Upper lobe of right lung (tissue), 1 donor: ENCODE results near the gene TANGO6. TPM values are rescaled to one million over a fixed set of nuclear protein-coding genes. Genes with fewer than 3 reads are reported as not detected.
A peak's percentile ranks its signal among the peaks of the same experiment; 100 is the strongest.

Source experiments
- ATAC-seq: fragments of 200-7000 bp; cut with Tn5 transposase; one replicate; pipeline ENCODE4 v1.9.1; 2020; ENCODE audit warnings: mild to moderate bottlenecking, moderate library complexity
- DNase-seq: peaks from one replicate; pipeline ENCODE4 v3.0.0-alpha.2; 2020
- H3K27ac ChIP-seq: fragments of 200-600 bp; one replicate; pipeline ENCODE4 v1.8.0; 2022
- H3K27me3 ChIP-seq: fragments of 200-600 bp; one replicate; pipeline ENCODE4 v1.8.0; 2022; ENCODE audit warnings: mild to moderate bottlenecking
- H3K36me3 ChIP-seq: fragments of 200-600 bp; one replicate; pipeline ENCODE4 v1.8.0; 2022
- H3K4me1 ChIP-seq: fragments of 200-600 bp; one replicate; pipeline ENCODE4 v1.8.0; 2022
- H3K4me3 ChIP-seq: fragments of 200-600 bp; one replicate; pipeline ENCODE4 v1.8.0; 2022; ENCODE audit warnings: mild to moderate bottlenecking
- H3K9me3 ChIP-seq: fragments of 200-600 bp; one replicate; pipeline ENCODE4 v1.8.0; 2022
- CTCF ChIP-seq: fragments of 200-600 bp; IDR thresholded peaks from one replicate; pipeline ENCODE4 v1.8.0; 2022; ENCODE audit warnings: antibody characterized with exemption
- intact Hi-C: fragments of 100-400 bp; cut with DNase I; formaldehyde crosslinking; loops from one replicate; pipeline ENCODE4 v1.11.0; 2022
- total RNA-seq: library from RNA; stranded (reverse); fragmentation: NEBNext Ultra II Directional; extraction: Animal tissue kit (Norgen Biotek cat#: 25700); gene quantifications from one replicate; pipeline ENCODE4 v1.2.1, GENCODE V29; 2021
- donor health status: DM: no; HTN: yes; CAD: no; lungs with severe emphysema.

Gene TANGO6
- total RNA-seq, 1 donor from 2014 or later = 19.1 TPM

- Histone ChIP-seq H3K4me3 (peak overlapping the region; percentile 51), H3K27me3 (peaks cover 11% of the 10 kb centered on the region)
- intact Hi-C loops = no loop called here
Measured at GRCh38 chr16:69108064-69108904, 265.0 kb downstream of the TANGO6 start.

GRCh38 chr16:69108905-69109252 is 265.5 kb downstream of the TANGO6 start:
- H3K9me3 ChIP-seq = no peaks in the 10 kb centered on the region
- H3K36me3 ChIP-seq = peaks cover 29% of the 10 kb centered on the region
- ATAC-seq (no peak), DNase-seq (peak; percentile 45)
- H3K4me1 ChIP-seq = peaks cover 33% of the 10 kb centered on the region
- intact Hi-C loops = no loop called here
- H3K27me3 ChIP-seq = peaks cover 11% of the 10 kb centered on the region
- H3K27ac ChIP-seq = no peak overlapping the region
- TF ChIP-seq CTCF = no peak
- no peak overlapping the region for H3K4me3 ChIP-seq

More at GRCh38 chr16:69108064-69108904, 265.0 kb downstream of the TANGO6 start:
- Histone ChIP-seq H3K9me3 (no peaks in the 10 kb centered on the region), H3K36me3 (peaks cover 26% of the 10 kb centered on the region), H3K27ac (no peak overlapping the region), H3K4me1 (peaks cover 33% of the 10 kb centered on the region)
- ATAC-seq = peak; percentile 13
- TF ChIP-seq CTCF = no peak
- DNase-seq = peak; percentile 63

GRCh38 chr16:69109486-69110270 is 266.3 kb downstream of the TANGO6 start:
- DNase-seq (peak; percentile 62), ATAC-seq (no peak)
- Histone ChIP-seq H3K27me3 (peaks cover 11% of the 10 kb centered on the region), H3K4me1 (peaks cover 33% of the 10 kb centered on the region), H3K4me3 (no peak overlapping the region), H3K36me3 (peaks cover 37% of the 10 kb centered on the region), H3K9me3 (no peaks in the 10 kb centered on the region), H3K27ac (no peak overlapping the region)
- no peak for TF ChIP-seq CTCF
- intact Hi-C loops = loop anchor here (10.0 kb wide), 2 partner anchors 205 to 585 kb away; no protein-coding TSS in a partner anchor

- peaks cover 9% of the 10 kb centered on the region for H3K27me3 ChIP-seq
- no peak for TF ChIP-seq CTCF
- peaks cover 32% of the 10 kb centered on the region for H3K4me1 ChIP-seq
- peaks cover 44% of the 10 kb centered on the region for H3K36me3 ChIP-seq
- H3K4me3 ChIP-seq = no peak overlapping the region
- no peaks in the 10 kb centered on the region for H3K9me3 ChIP-seq
- intact Hi-C loops = loop anchor here (10.0 kb wide), 2 partner anchors 206 to 586 kb away; no protein-coding TSS in a partner anchor
- H3K27ac ChIP-seq = no peak overlapping the region
- ATAC-seq (no peak), DNase-seq (peak; percentile 15)
Measured at GRCh38 chr16:69110406-69110805, 267.1 kb downstream of the TANGO6 start.

GRCh38 chr16:69111216-69111875 is 268.0 kb downstream of the TANGO6 start:
- H3K9me3 ChIP-seq = no peaks in the 10 kb centered on the region
- DNase-seq = peak; percentile 36
- H3K27me3 ChIP-seq = peaks cover 7% of the 10 kb centered on the region
- no peak overlapping the region for H3K4me3 ChIP-seq
- H3K27ac ChIP-seq = no peak overlapping the region
- intact Hi-C loops = loop anchor here (10.0 kb wide), 2 partner anchors 207 to 587 kb away; no protein-coding TSS in a partner anchor
- TF ChIP-seq CTCF = no peak
- no peak for ATAC-seq
- peaks cover 27% of the 10 kb centered on the region for H3K4me1 ChIP-seq
- H3K36me3 ChIP-seq = peaks cover 53% of the 10 kb centered on the region
